WTC11 (cell line): ENCODE data around the gene SLC25A26. TPM values are rescaled to one million over a fixed set of nuclear protein-coding genes. Genes with fewer than 3 reads are reported as not detected.

Source experiments
- ATAC-seq: fragments of 200-7000 bp; cut with Tn5 transposase; 2 replicates; pipeline ENCODE4 v1.10.0; 2021; ENCODE audit warnings: mild to moderate bottlenecking, moderate library complexity
- CTCF ChIA-PET: fragments of 300-600 bp; sonication (Branson Sonifier 250); formaldehyde crosslinking; loops from one replicate; lab custom pipeline; 2021; ENCODE audit warnings: antibody characterized with exemption; lab: Charles Lee
- POLR2A ChIA-PET: fragments of 350-600 bp; sonication (Branson Sonifier 250); formaldehyde crosslinking; loops from one replicate; lab custom pipeline; 2021; ENCODE audit warnings: antibody characterized with exemption; lab: Charles Lee
- DNase-seq: peaks from one replicate; pipeline ENCODE4 v3.0.0; 2021; ENCODE audit warnings: low spot score
- H3K27ac Mint-ChIP-seq: 2 replicates; pipeline ENCODE4 v1.8.0; 2021; ENCODE audit warnings: mixed read lengths
- H3K27me3 Mint-ChIP-seq: 2 replicates; pipeline ENCODE4 v1.8.0; 2021; ENCODE audit warnings: low read depth, mild to moderate bottlenecking, moderate library complexity, mixed read lengths
- H3K36me3 Mint-ChIP-seq: 2 replicates; pipeline ENCODE4 v1.8.0; 2021; ENCODE audit warnings: mixed read lengths
- H3K4me1 Mint-ChIP-seq: 2 replicates; pipeline ENCODE4 v1.8.0; 2022; ENCODE audit warnings: mixed read lengths
- H3K4me3 Mint-ChIP-seq: 2 replicates; pipeline ENCODE4 v1.8.0; 2021; ENCODE audit warnings: mild to moderate bottlenecking, moderate library complexity, mixed read lengths
- H3K9me3 Mint-ChIP-seq: 2 replicates; pipeline ENCODE4 v1.8.0; 2021; ENCODE audit warnings: mixed read lengths
- AR ChIP-seq: fragments of 250-450 bp; sonication (Bioruptor Pico); IDR thresholded peaks from 2 replicates; pipeline ENCODE4 v1.9.0; 2021; ENCODE audit warnings: mild to moderate bottlenecking
- ATF2 ChIP-seq: sonication (generic); formaldehyde crosslinking; IDR thresholded peaks from 2 replicates; pipeline ENCODE4 v1.8.1; 2022; ENCODE audit warnings: low read depth, missing genetic modification reagents, borderline replicate concordance
- CDX4 ChIP-seq: fragments of 250-450 bp; sonication (Bioruptor Pico); IDR thresholded peaks from 2 replicates; pipeline ENCODE4 v1.9.0; 2021; ENCODE audit warnings: moderate library complexity, mild to moderate bottlenecking, inconsistent platforms, borderline replicate concordance
- CREB1 ChIP-seq: sonication (generic); formaldehyde crosslinking; IDR thresholded peaks from 2 replicates; pipeline ENCODE4 v1.8.0; 2023; ENCODE audit warnings: mild to moderate bottlenecking, missing genetic modification reagents
- E2F4 ChIP-seq: sonication (generic); formaldehyde crosslinking; IDR thresholded peaks from 2 replicates; pipeline ENCODE4 v1.8.1; 2022; ENCODE audit warnings: low read depth, mild to moderate bottlenecking, moderate library complexity, missing genetic modification reagents, borderline replicate concordance
- FOXP1 ChIP-seq: sonication (generic); formaldehyde crosslinking; IDR thresholded peaks from 2 replicates; pipeline ENCODE4 v1.8.0; 2022; ENCODE audit warnings: missing genetic modification reagents, mild to moderate bottlenecking, moderate library complexity, borderline replicate concordance
- GRHL2 ChIP-seq: fragments of 250-450 bp; sonication (Bioruptor Pico); IDR thresholded peaks from 2 replicates; pipeline ENCODE4 v1.8.0; 2022; ENCODE audit warnings: mild to moderate bottlenecking, moderate library complexity; ENCODE audit not compliant: insufficient replicate concordance, severe bottlenecking
- GTF2I ChIP-seq: fragments of 250-450 bp; sonication (Bioruptor Pico); conservative IDR thresholded peaks from 2 replicates; pipeline ENCODE4 v1.4.0; 2021; ENCODE audit warnings: mild to moderate bottlenecking
- MXD4 ChIP-seq: fragments of 250-450 bp; sonication (Bioruptor Pico); IDR thresholded peaks from 2 replicates; pipeline ENCODE4 v1.8.0; 2021; ENCODE audit warnings: mild to moderate bottlenecking, moderate library complexity, borderline replicate concordance
- OVOL2 ChIP-seq: fragments of 250-450 bp; sonication (Bioruptor Pico); IDR thresholded peaks from 2 replicates; pipeline ENCODE4 v1.9.0; 2021; ENCODE audit warnings: mild to moderate bottlenecking, borderline replicate concordance
- SMAD3 ChIP-seq: sonication (generic); formaldehyde crosslinking; IDR thresholded peaks from 2 replicates; pipeline ENCODE4 v1.8.0; 2022; ENCODE audit warnings: missing genetic modification reagents, mild to moderate bottlenecking, borderline replicate concordance
- SMAD4 ChIP-seq: sonication (generic); formaldehyde crosslinking; IDR thresholded peaks from 2 replicates; pipeline ENCODE4 v1.8.0; 2022; ENCODE audit warnings: mild to moderate bottlenecking, missing genetic modification reagents
- TCF7 ChIP-seq: sonication (generic); formaldehyde crosslinking; IDR thresholded peaks from 2 replicates; pipeline ENCODE4 v1.8.0; 2022; ENCODE audit warnings: mild to moderate bottlenecking, low read depth, missing genetic modification reagents, moderate library complexity
- TEAD4 ChIP-seq: sonication (generic); formaldehyde crosslinking; IDR thresholded peaks from 2 replicates; pipeline ENCODE4 v1.8.0; 2022; ENCODE audit warnings: mild to moderate bottlenecking, missing genetic modification reagents
- TP53 ChIP-seq: sonication (generic); formaldehyde crosslinking; IDR thresholded peaks from 2 replicates; pipeline ENCODE4 v1.8.1; 2023; ENCODE audit warnings: mild to moderate bottlenecking, missing genetic modification reagents
- ZNF281 ChIP-seq: sonication (generic); formaldehyde crosslinking; IDR thresholded peaks from 2 replicates; pipeline ENCODE4 v1.8.0; 2023; ENCODE audit warnings: mild to moderate bottlenecking, missing genetic modification reagents
- ZNF396 ChIP-seq: fragments of 250-450 bp; sonication (Bioruptor Pico); IDR thresholded peaks from 2 replicates; pipeline ENCODE4 v1.8.0; 2021; ENCODE audit warnings: mild to moderate bottlenecking, moderate library complexity, borderline replicate concordance
- ZNF416 ChIP-seq: fragments of 250-450 bp; sonication (Bioruptor Pico); IDR thresholded peaks from 2 replicates; pipeline ENCODE4 v1.9.0; 2021; ENCODE audit warnings: mild to moderate bottlenecking, inconsistent platforms
- total RNA-seq: library from RNA; stranded (reverse); gene quantifications from 3 replicates; pipeline ENCODE4 v1.2.3, GENCODE V29; 2021

The SLC25A26 gene
- total RNA-seq, 1 experiment from 2014 or later: 29.1 TPM

- TF ChIP-seq CDX4 (CRISPR knock-in tag) (no peak), OVOL2 (no peak), TEAD4 (CRISPR knock-in tag) (no peak), TCF7 (CRISPR knock-in tag) (no peak), SMAD3 (CRISPR knock-in tag) (no peak)
These were observed 177.6 kb downstream of the SLC25A26 start (continued) for GRCh38 chr3:66398228-66399025.

- no peaks in the 10 kb centered on the region for H3K9me3 Mint-ChIP-seq
- ATAC-seq: no peak
- TF ChIP-seq AR (CRISPR knock-in tag) (no peak), CREB1 (no peak), ZNF396 (CRISPR knock-in tag) (no peak), SMAD3 (CRISPR knock-in tag) (no peak), GRHL2 (CRISPR knock-in tag) (no peak), GTF2I (CRISPR knock-in tag) (no peak), FOXP1 (no peak), ZNF281 (CRISPR knock-in tag) (no peak), ZNF416 (no peak), MXD4 (no peak), TP53 (no peak), SMAD4 (no peak), E2F4 (no peak), ATF2 (CRISPR knock-in tag) (no peak)
- TF ChIP-seq, all 79 proteins: peak for 0
- Mint-ChIP-seq H3K36me3 (peaks cover 83% of the 10 kb centered on the region), H3K27ac (no peak overlapping the region; the same call in 1 of the 2 replicates), H3K4me3 (no peak overlapping the region), H3K4me1 (peaks cover 41% of the 10 kb centered on the region), H3K27me3 (no peaks in the 10 kb centered on the region)
- DNase-seq: no peak
- CTCF ChIA-PET: interaction anchor here (2.1 kb wide), 1 partner anchor 8 kb away, joined by 10 read pairs; no protein-coding TSS in a partner anchor
- POLR2A ChIA-PET: no interaction called here
These were observed 178.9 kb downstream of the SLC25A26 start for GRCh38 chr3:66399529-66400232.
